Measurements from ENCODE around the gene SLC24A3.

Gene SLC24A3

DNA sequence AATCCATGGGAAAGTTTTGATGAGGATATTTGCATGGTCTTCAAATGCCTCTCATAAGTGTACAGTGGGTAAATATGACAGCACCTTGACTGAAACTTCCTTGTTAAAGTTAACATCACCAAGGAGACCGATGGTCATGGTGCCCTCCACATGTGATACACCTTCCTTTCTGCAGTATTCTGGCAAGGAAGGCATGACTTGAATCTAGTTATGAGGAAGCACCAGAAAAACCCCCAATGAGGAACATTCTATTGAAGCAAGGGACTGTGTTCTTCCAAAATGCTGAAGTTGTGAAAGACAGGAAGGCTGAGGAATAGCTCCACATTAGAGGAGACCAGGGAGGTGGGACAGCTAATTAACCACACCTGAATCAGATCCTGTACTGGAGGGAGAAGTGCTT is 118.3 kb downstream of the SLC24A3 start:
- no peak overlapping the region for H3K4me3 ChIP-seq (replicated peaks; ENCODE audit: low read depth, low read length)
- TF ChIP-seq, protein P1, sequence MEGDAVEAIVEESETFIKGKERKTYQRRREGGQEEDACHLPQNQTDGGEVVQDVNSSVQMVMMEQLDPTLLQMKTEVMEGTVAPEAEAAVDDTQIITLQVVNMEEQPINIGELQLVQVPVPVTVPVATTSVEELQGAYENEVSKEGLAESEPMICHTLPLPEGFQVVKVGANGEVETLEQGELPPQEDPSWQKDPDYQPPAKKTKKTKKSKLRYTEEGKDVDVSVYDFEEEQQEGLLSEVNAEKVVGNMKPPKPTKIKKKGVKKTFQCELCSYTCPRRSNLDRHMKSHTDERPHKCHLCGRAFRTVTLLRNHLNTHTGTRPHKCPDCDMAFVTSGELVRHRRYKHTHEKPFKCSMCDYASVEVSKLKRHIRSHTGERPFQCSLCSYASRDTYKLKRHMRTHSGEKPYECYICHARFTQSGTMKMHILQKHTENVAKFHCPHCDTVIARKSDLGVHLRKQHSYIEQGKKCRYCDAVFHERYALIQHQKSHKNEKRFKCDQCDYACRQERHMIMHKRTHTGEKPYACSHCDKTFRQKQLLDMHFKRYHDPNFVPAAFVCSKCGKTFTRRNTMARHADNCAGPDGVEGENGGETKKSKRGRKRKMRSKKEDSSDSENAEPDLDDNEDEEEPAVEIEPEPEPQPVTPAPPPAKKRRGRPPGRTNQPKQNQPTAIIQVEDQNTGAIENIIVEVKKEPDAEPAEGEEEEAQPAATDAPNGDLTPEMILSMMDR (IDR thresholded peaks at IDR 0.05; ENCODE audit: low read depth, low read length, missing control alignments), result no peak
- no peak for DNase-seq (ENCODE audit: extremely low read depth, low read depth)

DNA sequence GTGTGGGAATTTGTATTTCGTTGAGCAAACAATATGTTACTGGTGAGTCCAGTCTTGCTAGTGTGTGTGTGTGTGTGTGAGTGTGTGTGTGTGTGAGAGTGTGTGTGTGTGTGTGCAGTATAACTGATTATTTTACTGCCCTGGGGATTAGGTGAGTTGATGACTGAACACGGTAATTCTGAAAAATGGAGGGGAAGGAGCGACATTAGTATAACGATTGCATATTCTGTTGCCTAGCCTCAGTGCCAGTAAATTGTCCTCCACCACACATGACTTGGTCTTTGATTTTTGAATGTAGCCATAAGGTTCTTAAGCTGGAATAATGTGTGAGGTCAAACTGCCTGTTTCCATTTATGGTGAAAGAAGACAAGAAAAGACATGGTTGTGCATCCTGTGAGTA is 121.1 kb downstream of the SLC24A3 start:
- TF ChIP-seq, protein P1 (IDR thresholded peaks at IDR 0.05; ENCODE audit: low read depth, low read length, missing control alignments), result no peak
- H3K4me3 ChIP-seq (replicated peaks; ENCODE audit: low read depth, low read length), result no peak overlapping the region
- no peak for DNase-seq (ENCODE audit: extremely low read depth, low read depth)

DNA sequence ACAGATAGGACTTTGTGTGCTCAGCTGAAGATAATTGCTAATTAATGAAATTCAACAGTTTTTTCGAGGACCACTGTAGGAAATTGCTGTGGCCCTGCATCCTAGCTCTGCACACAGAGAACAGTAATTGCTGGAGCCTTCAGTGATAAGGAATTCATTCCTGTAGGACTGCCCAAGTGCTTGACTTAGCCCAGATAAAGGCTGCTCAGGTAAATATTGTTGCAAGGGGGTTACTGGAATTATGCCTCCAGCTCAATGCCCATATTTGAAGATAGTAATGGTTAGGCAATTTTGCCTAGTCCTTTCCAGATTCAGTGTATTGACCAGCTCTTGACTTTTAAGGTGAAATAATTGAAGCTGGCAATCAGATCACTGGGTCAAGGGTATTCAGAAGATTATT is 122.9 kb downstream of the SLC24A3 start:
- TF ChIP-seq, protein P1 (IDR thresholded peaks at IDR 0.05; ENCODE audit: low read depth, low read length, missing control alignments), result no peak
- DNase-seq (ENCODE audit: extremely low read depth, low read depth), result no peak

DNA sequence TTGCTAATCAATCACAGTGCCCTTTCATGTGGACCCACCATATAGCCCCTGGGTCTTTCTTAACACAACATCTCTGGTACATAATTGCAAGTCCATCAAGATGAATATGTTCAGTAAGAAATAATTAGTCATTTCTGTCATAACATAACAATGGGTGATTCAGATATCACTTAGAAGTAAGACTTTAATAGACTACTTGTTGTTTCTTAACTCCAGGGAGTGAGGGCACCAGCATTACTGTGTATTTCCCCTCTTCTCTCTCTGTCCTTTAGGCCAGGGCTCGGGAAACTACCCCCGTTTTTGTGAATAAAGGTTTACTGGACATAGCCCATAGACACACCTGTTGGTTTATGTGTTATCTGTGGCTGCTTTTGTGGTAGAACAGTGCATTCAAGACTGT is 123.5 kb downstream of the SLC24A3 start:
- H3K4me3 ChIP-seq (replicated peaks; ENCODE audit: low read depth, low read length), result no peak overlapping the region
- TF ChIP-seq, protein P1 (IDR thresholded peaks at IDR 0.05; ENCODE audit: low read depth, low read length, missing control alignments), result no peak
- DNase-seq (ENCODE audit: extremely low read depth, low read depth), result no peak

More for the DNA sequence above, 122.9 kb downstream of the SLC24A3 start:
- H3K4me3 ChIP-seq (replicated peaks; ENCODE audit: low read depth, low read length), result no peak overlapping the region

DNA sequence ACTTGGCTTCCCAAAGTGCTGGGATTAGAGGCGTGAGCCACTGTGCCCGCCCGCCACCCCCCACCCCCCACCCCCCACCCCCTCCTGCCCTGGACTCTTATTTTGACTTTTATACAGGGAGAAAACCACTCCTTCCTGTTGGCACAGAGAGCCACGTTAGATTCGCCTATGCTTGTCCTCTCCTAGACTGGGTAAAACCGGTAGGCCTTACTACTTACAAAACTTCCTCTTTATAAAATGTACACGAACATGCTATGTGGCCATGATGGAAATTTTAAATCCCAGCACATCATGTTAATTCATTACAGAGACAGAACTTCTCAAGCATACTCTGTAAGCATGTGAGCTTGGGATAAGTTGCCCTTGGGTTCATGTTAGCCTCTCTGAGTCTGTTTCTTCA is 124.2 kb downstream of the SLC24A3 start:
- no peak for DNase-seq (ENCODE audit: extremely low read depth, low read depth)
- H3K4me3 ChIP-seq (replicated peaks; ENCODE audit: low read depth, low read length), result no peak overlapping the region
- TF ChIP-seq, protein P1 (IDR thresholded peaks at IDR 0.05; ENCODE audit: low read depth, low read length, missing control alignments), result no peak

- H3K4me3 ChIP-seq (replicated peaks; ENCODE audit: low read depth, low read length), result no peak overlapping the region
- no peak for DNase-seq (ENCODE audit: extremely low read depth, low read depth)
- TF ChIP-seq, protein P1 (IDR thresholded peaks at IDR 0.05; ENCODE audit: low read depth, low read length, missing control alignments), result no peak
Measured at GRCh38 chr20:19338380-19338779, 125.9 kb downstream of the SLC24A3 start.

GRCh38 chr20:19338960-19339359 is 126.5 kb downstream of the SLC24A3 start:
- no peak for DNase-seq (ENCODE audit: extremely low read depth, low read depth)
- TF ChIP-seq, protein P1 (IDR thresholded peaks at IDR 0.05; ENCODE audit: low read depth, low read length, missing control alignments), result no peak
- no peak overlapping the region for H3K4me3 ChIP-seq (replicated peaks; ENCODE audit: low read depth, low read length)
